HTR-8/SVneo (cell line): ENCODE measurements around the gene ARAP1.

Source experiments
- DNase-seq: peaks from one replicate; pipeline ENCODE4 v3.0.0; 2011; ENCODE audit warnings: low spot score, mixed read lengths; ENCODE audit not compliant: insufficient read length
- FAIRE-seq: peaks from 2 replicates; lab custom pipeline; 2011; peaks lifted over from hg19 to GRCh38; lab: Jason Lieb, UNC

Gene ARAP1

DNA sequence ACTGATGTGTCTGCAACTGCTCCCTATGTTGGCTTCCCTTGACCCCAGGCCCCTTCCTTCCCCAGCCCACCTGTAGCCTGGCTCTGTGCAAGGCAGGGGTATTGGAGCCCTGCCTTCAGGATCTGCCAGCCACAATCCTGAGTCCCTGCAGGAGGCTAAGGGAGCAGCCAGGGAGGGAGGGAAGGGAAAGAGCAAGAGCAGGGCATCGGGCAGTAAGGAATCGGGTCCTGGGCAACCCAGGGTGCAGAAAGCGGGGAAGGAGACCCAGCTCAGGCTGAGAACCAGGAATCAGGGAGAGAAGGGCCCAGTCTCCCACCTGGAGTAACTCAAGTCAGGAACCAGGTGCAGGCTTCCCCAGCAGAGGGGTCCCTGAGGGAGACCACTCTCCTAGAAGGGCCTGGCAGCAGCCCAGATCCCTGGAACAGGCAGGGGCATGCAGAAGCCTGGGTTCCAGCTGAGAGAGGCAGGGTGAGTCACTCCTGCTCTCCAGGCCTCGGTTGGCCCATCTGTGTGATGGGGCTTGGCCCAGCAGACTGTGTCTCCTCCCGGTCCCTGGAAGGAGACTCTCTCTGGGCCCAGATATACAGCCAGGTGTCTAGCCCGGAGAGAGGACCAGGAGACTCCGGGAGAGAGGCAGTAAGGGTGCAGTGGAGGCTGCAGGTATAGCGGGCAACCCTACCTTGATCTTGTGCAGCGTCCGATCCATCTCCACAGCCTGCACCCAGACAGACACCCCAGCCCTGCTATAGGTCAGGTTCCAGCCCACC, 28.3 kb upstream of the ARAP1 start:
- FAIRE-seq (no peak), DNase-seq (no peak)

DNA sequence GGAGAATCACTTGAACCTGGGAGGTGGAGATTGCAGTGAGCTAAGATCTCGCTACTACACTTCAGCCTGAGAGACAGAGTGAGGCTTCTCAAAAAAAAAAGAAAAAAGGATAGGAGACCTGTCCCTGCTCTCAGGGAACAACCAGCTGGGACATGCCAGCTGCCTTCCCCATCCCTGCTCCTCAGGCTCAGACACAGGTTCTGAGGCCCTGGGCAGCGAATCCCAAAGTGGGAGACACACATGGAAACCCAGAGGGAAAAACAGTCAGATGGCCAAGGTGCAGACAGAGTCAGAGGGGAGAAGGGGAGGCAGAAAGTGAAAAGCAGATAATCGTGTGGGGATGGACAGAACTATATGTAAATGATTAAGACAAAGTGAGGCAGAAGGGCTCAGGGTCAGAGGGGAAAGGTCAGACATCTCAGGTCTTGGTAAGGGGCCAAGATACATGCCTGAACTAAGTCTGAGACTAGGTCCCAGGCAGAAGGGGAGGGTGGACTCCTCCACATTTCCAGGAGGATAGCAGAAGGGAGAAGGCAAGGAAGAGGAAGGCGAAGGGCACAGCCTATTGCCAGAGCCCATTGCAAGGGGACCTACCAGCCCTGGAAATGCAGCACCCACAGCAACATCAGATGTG, 27.4 kb upstream of the ARAP1 start:
- no peak for DNase-seq
- no peak for FAIRE-seq

DNA sequence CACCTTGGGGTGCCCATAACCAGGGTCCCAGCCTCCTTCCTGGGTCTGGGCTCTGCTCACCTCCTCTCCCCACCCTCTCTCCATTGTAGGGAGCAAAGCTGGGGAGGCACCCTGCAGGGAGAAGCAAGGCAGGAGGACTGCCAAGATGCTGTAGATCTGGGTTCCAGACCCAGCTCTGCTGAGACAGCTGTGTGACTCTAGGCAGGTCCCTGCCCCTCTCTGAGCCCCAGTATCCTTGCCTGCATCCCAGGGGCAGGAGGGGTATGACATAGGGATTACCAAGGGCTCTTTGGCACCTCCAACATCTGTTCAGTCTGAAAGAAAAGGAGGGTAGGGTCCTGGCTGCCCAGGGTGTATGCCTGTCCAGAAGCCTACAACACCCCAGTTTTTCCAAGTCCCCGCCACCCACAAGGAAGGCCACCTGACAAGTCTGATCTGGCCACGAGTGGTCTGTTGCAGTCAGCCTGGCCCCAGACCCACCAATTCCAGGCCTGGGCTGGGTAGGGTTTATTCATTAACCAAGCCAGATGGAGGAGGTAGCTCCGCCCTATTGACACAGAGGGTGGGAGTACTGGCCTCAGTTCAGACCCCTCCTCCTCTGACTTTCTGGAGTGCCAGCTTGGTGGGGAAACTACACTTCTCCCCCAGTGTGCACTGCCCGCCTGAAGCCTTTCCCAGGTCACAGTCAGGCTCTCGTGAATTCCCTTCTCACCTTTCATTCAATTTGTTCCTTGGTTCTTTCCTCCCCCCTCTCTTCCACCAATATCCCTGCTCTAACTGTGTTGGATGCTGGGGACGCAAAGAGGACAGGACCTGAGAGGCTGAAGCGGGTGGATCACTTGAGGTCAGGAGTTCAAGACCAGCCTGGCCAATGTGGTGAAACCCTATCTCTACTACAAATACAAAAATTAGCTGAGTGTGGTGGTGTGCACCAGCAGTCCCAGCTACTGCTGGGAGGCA, 26.6 kb upstream of the ARAP1 start:
- peak; percentile 44 for FAIRE-seq

DNA sequence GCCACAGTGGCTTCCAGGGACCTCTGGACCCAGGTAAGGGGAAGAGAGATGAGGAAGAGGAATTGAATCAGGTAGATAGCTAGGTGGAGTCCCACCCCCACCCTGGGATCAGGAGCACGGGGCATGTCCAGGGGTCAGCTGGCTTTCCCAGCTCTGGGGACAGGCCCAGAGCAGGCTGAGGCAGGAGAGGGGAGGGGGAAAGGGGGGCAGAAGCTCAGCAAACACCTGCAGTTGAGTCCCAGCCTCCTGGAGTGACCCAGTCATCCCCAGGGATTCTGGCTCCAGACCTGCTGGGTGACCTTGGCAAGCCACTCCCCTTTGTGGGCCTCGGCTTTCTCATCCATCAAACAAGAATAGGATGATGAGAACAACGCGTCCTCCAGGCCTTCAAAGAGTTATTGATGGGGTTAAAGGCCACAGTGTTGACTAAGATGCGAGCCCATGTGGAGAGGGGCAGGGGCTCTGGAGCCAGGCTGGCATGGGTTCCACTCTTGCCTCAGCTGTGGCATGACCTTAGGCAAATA, 25.6 kb upstream of the ARAP1 start:
- DNase-seq (no peak), FAIRE-seq (no peak)

More for the DNA sequence above, 26.6 kb upstream of the ARAP1 start:
- DNase-seq, result no peak

DNA sequence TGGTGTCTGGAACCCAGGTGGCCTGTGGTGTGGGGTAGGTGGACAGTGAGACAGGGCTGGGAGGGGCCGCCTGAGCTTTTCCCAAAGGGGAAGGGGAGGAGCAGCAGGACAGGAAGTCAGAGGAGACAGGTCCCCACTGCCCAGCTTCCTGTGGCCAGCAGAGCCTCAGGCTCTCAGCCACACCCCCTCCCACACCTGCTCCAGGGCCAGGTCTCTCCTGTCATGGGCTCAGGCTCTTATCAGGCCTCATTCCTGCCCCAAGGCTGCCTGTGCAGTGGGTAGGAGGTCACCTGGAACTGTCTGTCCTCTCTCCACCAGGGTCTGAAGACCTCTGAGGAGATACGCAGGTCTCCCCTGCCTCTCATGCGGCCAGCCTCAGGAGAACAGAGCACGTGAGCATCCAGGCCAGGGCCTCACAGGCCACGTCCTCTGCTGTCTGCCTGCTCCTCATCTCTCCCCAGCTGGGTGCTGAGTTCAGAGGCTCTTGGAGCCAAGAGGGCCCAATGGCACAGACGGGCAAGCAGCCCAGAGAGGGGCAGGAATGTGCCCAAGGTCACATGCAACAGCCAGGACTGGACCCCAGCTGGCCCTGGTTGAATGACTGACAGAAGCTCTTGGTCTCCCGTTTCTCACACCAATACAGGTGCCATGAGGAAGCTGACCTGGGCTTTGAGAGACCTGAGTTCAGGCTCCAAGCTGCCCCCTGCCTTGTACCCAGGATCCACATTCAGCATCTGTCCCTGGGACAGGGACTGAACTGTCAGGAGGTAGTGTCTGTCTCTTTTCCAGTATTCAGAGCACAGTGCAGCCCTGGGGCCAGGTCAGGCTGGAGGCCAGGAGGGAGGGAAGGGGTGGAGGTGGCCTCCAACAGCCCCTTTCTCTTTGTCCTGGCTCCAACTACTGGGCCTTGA, 24.9 kb upstream of the ARAP1 start:
- DNase-seq, result no peak
- no peak for FAIRE-seq

DNA sequence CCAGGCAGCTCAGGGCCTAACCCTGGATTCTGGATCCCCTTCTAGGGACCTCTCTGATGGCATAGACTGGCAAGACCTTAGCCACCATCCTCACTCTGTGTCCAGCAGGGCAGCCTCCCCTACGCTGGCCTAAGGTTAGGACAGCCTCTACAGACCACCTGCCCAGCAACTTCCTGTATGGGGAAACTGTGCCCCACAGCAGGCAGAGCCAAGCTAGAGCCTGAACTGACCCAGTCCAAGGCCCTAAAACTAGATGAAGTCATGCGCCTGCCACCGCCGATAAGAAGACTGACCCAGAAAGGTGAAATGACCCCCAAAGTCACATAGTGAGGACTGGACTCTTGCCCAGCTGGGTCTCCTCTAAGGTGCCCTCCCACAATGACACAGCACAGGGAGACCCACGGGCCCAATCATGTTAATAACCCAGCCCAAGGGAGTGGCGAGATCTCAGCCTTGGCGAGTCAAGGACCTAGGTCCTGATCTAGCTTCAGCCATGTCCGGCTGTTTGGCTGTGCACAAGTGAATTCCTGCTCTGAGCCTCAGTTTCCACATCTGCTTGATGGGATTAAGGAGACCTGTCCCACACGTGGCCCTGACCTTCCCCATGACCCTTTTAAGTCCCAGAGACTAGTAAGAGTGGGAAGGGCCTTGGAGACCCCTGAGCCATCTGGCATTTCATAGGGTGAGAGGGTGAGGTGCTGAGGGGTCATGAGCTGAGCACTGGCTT, 24.1 kb upstream of the ARAP1 start:
- DNase-seq, result no peak
- FAIRE-seq, result peak; percentile 13

DNA sequence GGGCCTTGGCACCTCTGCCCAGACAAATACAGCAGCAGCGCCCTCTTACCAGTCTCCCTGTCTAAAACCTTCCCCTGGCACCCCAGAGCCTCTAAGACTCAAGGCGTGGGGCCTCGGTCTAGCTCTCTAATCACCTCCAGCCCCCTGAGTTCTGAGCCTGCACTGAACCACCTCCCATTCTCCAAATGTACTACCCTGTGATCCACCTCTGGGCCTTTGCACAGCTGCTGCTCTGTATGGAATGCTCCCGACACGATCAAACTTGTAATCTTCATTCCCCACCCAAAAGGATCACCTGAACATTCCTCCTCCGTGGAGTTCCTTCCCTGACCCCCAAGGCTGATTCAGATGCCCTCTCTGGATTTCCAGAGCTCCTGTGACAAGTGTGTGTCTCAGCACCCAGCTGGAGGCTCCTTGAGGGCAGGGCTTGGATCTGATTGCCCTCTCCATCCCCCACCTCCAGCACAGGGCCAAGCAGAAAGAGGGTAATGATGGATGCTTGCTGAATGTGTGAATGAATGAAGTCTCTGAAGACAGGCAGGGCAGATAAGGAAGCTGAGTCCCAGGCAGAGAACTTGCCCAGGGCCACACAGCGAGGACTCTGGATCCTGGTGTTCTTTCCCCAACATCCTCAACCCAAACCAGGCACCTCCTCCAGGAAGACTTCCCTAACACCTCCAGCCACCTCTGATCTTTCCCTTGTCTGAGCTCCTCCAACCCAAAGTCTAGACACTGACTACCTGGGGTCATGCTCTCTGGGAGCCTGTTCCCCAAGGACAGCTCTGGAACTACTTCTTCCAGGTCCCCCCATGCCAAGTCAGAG, 23.3 kb upstream of the ARAP1 start:
- no peak for FAIRE-seq
- DNase-seq, result no peak

DNA sequence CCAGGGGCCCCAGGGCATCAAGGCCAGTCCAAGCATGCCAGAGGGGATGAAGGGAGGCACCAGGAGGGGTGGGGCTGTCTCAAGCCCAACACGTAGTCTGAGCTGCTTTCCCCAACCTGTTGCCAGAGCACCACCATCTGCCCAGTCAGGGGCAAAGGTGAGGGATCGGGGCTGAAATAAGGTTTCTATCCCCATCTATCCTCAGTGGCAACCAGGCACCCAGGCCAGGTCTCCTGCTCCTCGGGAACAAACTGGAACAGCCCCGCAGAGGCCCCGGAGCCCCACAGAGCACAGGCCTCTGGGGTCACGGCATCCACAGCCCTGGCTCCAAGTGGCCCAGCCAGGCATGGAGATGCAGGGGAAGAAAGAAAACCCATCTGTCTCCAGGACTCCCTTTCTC, 22.3 kb upstream of the ARAP1 start:
- DNase-seq, result no peak
- no peak for FAIRE-seq

DNA sequence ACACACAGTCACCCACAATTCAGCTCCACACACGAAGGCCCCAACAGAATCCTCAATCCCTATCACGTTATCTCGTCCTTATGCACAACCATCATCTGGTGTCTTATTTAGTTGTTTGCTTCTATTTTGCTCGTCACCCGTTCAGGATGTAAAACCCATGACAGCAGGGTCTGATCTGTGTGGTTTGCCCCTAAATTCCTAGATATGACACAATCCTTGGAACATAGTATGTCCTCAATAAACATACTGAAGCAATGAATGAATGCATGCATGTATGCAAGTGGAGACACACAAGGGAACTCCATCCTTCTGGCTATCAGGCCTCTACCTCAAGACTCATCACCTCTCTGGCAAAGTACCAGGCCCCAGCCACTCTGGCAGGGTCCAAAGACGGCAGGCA, 21.5 kb upstream of the ARAP1 start:
- FAIRE-seq (no peak), DNase-seq (no peak)

DNA sequence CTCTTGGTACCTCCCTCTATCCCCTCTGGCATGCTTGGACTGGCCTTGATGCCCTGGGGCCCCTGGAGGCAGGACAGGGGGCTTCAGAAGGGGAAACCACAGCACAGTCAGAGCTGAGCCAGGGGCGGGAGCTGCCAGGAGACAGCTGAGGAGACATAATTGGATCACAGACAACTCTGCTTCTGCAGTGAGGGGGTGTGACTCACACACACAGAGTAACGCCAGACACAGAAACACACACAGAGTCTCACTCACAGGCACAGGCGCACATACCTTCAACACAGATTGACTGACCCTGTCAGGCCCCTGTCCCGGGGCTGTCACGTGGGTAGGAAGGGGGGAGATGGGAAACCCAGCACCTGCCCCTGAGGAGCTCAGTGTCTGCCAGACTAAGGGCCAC, 21.1 kb upstream of the ARAP1 start:
- FAIRE-seq, result peak; percentile 92
- DNase-seq, result peak; percentile 86

DNA sequence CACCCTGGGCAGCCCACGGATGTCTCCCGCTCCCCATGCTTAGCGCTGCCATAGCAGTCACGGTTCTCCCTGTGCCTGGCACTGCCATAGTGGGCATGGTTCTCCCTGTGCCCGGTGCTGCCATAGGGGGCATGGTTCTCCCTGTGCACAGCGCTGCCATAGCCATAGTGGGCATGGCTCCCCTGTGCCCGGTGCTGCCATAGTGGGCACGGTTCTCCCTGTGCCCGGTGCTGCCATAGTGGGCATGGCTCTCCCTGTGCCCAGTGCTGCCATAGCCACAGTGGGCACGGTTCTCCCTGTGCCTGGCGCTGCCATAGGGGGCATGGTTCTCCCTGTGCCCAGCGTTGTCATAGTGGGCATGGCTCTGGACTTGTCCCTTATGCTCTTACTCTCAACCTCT, 19.9 kb upstream of the ARAP1 start:
- FAIRE-seq (peak; percentile 88), DNase-seq (no peak)

DNA sequence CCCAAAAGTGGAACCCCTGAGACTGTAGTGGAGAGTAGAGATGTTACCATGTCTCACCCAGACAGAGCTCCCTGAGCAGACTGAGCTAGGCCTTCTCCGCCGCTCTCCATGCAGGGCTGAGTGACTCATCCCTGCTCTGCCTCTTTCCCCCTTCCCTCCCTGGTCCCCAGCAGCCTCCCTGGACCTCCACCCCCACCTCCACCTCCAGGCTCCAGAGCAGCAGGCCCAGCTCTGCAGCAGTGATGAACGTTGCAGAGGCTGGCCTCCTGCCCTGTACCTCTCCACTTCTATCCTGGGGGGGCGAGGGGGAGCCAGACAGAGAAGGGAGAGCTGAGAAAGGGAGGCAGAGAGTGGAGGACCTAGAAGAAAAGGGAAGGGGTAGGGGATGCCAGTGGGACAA, 19.3 kb upstream of the ARAP1 start:
- FAIRE-seq, result peak; percentile 62
- DNase-seq, result no peak

DNA sequence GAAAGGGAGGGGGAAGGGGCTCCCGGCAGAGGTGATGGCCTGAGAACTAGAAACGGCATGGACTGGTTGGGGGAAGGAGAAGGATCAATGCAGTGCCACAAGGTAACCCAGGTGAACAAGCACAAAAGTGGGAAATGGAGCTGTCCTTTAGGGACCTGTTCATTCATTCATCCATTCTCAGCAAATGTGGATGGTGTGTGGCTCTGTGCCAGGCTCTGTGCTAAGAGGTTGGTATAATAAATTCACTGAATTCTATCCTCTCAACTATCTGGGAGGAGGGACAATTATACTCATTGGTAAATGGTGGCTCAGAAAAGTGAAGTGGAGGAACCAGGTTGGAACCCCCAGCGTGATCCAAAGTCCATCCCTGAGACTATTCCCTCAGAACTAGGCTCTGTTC, 18.6 kb upstream of the ARAP1 start:
- DNase-seq (no peak), FAIRE-seq (no peak)

DNA sequence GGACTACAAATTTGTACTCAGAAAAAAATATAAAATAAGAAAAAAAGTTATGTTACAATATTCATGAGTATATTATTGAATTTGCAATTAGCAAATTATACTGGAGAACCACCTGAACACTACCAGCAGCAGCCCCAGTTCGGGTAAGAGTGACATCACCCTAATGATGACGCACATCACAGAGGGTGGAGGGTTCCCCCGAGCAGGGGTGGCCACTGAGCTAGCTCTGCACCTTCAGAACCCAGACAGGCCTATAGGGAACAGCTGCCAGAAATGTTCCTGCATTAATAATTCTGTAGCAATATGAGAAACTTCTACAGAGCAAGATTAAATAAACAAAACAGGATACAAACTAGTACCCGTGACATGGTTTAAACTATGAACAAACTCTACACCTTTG, 17.5 kb upstream of the ARAP1 start:
- FAIRE-seq (no peak), DNase-seq (no peak)

DNA sequence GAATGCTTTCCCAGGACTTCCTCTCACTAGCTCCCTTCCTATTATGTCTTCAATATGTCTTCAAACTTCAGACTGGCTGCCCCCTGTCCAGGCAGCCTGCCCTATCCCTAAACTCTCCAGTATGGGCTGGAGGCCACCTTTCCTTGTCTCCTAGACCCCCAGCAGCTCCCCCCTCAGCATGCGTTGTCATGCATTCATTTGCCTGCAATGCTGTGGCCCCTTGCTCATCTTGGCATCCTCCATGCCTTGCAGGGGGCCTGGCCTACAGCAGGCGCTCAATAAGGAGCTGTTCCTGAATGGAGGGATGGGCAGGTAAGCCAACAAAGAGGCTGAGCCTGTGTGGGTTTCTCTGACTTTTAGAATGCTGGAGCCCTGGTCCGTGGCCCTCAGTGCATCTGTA, 16.4 kb upstream of the ARAP1 start:
- FAIRE-seq (no peak), DNase-seq (no peak)

DNA sequence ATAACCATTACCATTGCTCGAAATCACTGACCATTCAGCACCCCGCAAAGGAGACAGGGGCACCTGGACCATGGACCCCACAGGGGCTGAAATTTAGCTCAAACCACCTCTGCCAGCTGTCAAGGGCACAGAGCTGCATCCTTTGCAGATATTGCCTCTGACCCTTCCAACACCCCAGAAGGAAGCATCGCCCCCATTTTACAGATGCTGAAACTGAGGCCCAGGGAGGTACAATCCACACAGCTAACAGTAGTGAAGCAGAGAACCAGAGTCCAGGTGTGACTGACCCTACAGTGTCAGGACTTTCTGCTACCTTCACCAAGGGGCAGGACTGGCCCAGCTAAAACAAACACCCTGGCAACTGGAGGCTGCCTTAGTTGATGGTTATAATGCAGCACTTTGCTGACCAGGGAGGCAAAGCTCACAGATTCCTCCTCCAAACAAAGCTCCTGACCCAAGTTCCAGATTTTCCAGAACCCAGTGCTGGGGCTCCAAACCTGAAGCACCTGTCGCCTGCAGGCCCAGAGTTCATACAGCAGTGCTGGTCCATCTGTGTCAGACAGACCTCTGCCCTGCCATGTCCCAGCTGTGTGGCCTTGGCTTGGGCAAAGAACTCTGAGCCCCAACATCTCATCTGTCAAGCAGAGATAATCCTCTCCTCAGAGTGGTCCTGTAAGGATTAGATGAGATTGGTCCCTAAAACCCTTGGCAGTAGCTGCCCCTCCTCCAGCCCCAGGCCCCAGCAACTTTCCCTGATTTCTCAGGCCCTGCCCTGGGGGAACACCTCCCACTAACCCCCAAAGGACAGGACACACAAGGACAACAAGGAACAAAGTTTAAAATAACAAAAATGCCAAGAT, 15.2 kb upstream of the ARAP1 start:
- DNase-seq, result no peak
- FAIRE-seq, result peak; percentile 13

DNA sequence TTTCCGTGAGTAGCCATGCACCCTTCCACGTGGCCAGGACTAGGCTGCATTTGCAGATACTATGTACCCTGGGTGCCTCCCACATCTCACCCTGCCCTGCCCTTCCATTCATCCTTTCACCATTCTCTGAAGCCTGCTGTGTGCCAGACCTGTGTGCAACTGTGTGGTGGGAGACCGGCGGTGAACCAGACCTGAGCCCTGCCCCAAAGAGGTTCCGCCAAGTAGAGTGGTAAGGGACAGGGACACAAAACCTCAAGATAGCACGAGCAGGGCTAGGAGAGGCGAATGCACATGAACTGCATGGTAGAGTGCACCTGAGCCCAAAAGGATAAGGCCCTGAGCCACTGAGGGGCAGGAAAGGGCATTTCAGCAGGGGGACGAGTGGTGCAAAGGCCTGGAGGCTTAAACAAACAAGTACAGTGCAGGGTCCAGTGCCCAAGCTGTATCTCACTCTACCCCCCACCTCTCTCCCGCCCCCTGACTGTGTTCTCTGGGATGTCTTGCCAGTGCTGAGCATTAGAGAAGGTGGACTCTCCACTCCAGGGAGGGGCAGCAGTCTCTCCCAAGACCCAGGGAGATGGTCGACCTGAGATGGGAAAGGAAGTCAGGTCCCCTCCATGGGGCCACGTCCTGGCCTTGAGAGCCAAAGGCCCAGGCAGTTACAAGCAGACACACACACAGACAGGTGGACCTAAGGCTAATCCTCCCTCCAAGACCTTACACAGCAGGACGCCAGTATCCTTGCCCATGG, 14.1 kb upstream of the ARAP1 start:
- FAIRE-seq (no peak), DNase-seq (no peak)
